Measurements from ENCODE around the gene BBOF1. TPM values are rescaled to one million over a fixed set of nuclear protein-coding genes. Genes with fewer than 3 reads are reported as not detected.

The BBOF1 gene
- total and polyA plus RNA-seq, 10 donors = 1.0 to 8.1 (median 2.7) TPM

GRCh38 chr14:74064426-74064825 lies 45.3 kb downstream of the BBOF1 start:
- TF ChIP-seq POLR2AphosphoS5 (IDR thresholded peaks at IDR 0.05) (no peak), POLR2A (IDR thresholded peaks at IDR 0.05) (no peak)
- TF ChIP-seq, protein P1, sequence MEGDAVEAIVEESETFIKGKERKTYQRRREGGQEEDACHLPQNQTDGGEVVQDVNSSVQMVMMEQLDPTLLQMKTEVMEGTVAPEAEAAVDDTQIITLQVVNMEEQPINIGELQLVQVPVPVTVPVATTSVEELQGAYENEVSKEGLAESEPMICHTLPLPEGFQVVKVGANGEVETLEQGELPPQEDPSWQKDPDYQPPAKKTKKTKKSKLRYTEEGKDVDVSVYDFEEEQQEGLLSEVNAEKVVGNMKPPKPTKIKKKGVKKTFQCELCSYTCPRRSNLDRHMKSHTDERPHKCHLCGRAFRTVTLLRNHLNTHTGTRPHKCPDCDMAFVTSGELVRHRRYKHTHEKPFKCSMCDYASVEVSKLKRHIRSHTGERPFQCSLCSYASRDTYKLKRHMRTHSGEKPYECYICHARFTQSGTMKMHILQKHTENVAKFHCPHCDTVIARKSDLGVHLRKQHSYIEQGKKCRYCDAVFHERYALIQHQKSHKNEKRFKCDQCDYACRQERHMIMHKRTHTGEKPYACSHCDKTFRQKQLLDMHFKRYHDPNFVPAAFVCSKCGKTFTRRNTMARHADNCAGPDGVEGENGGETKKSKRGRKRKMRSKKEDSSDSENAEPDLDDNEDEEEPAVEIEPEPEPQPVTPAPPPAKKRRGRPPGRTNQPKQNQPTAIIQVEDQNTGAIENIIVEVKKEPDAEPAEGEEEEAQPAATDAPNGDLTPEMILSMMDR (IDR thresholded peaks at IDR 0.05 in 8 of 11, conservative IDR thresholded peaks at IDR 0.05 in 3 of 11) = no peak
- H3K27ac ChIP-seq = no peak overlapping the region
- DNase-seq = no peak
- H3K4me1 ChIP-seq = no peaks in the 10 kb centered on the region
- peaks cover 0 to 99% (median 51%) of the 10 kb centered on the region in 6 donors for H3K36me3 ChIP-seq
- H3K4me3 ChIP-seq = no peak overlapping the region
- H3K27me3 ChIP-seq (replicated peaks in 1 of 7) = no peaks in the 10 kb centered on the region
- intact Hi-C loops (cut with DNase I; ENCODE audit: low total_unique reads) = no loop called here
- no peaks in the 10 kb centered on the region for H3K9me3 ChIP-seq

DNA sequence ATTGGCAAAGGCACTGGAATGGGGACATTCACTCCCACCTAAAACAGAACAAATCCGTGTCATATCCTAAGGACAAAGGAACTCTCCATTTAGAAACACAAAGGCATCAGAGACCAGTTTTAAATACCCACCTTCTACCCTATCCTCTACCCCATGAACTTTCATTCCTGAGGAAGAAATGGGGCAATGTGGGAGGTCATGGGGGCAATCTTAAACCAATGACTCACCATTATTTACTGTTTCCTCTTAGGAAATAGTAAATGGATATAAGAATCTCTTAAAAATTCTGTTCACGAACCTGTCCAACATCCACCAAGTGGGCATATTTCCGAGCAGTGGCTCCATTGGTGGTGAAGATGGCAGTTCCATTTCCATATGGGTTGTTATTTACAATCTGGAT lies 45.7 kb downstream of the BBOF1 start:
- no peaks in the 10 kb centered on the region for H3K4me1 ChIP-seq
- intact Hi-C loops (cut with DNase I; ENCODE audit: low total_unique reads) = no loop called here
- no peaks in the 10 kb centered on the region for H3K27me3 ChIP-seq (replicated peaks in 1 of 7)
- DNase-seq = no peak
- 81 to 95% (median 89%) methylated on average over 3 of the region's 3 CpGs for WGBS, 5 donors
- H3K4me3 ChIP-seq = no peak overlapping the region
- H3K27ac ChIP-seq = no peak overlapping the region
- no peaks in the 10 kb centered on the region for H3K9me3 ChIP-seq
- TF ChIP-seq, protein P1 (IDR thresholded peaks at IDR 0.05 in 8 of 11, conservative IDR thresholded peaks at IDR 0.05 in 3 of 11) = no peak
- no peak for TF ChIP-seq POLR2A (IDR thresholded peaks at IDR 0.05)
- TF ChIP-seq POLR2AphosphoS5 (IDR thresholded peaks at IDR 0.05) = no peak
- H3K36me3 ChIP-seq = peaks cover 0 to 99% (median 47%) of the 10 kb centered on the region in 6 donors

GRCh38 chr14:74065746-74066575 lies 46.8 kb downstream of the BBOF1 start:
- no peaks in the 10 kb centered on the region for H3K4me1 ChIP-seq
- no peaks in the 10 kb centered on the region for H3K9me3 ChIP-seq
- H3K4me3 ChIP-seq = no peak overlapping the region
- no peak for DNase-seq
- H3K36me3 ChIP-seq = peaks cover 0 to 99% (median 45%) of the 10 kb centered on the region in 6 donors
- H3K27me3 ChIP-seq (replicated peaks in 1 of 7) = no peaks in the 10 kb centered on the region
- TF ChIP-seq POLR2AphosphoS5 (IDR thresholded peaks at IDR 0.05) = no peak
- TF ChIP-seq POLR2A (IDR thresholded peaks at IDR 0.05) = no peak
- TF ChIP-seq, protein P1 (IDR thresholded peaks at IDR 0.05 in 8 of 11, conservative IDR thresholded peaks at IDR 0.05 in 3 of 11) = no peak
- H3K27ac ChIP-seq = no peak overlapping the region
- 82 to 94% (median 89%) methylated on average over 3 of the region's 3 CpGs for WGBS, 5 donors
- intact Hi-C loops (cut with DNase I; ENCODE audit: low total_unique reads) = no loop called here

- Histone ChIP-seq H3K27me3 (replicated peaks in 1 of 7) (no peaks in the 10 kb centered on the region), H3K4me1 (peaks cover 0 to 7% (median 0%) of the 10 kb centered on the region in 6 donors), H3K36me3 (peaks cover 0 to 21% (median 5%) of the 10 kb centered on the region in 6 donors), H3K9me3 (no peaks in the 10 kb centered on the region), H3K4me3 (no peak overlapping the region), H3K27ac (no peak overlapping the region)
- TF ChIP-seq POLR2AphosphoS5 (IDR thresholded peaks at IDR 0.05) (no peak), POLR2A (IDR thresholded peaks at IDR 0.05) (no peak)
- TF ChIP-seq, protein P1 (IDR thresholded peaks at IDR 0.05 in 8 of 11, conservative IDR thresholded peaks at IDR 0.05 in 3 of 11) = no peak
- no peak for DNase-seq
- intact Hi-C loops (cut with DNase I; ENCODE audit: low total_unique reads) = no loop called here
- WGBS, 5 donors = 36 to 88% (median 83%) methylated on average over 1 of the region's 1 CpG
Measured at GRCh38 chr14:74077401-74077800, 58.3 kb downstream of the BBOF1 start.

All from spleen (tissue), 11 donors.